ENCODE measurements around the gene LMO7. TPM values are rescaled to one million over a fixed set of nuclear protein-coding genes. Genes with fewer than 3 reads are reported as not detected.

The LMO7 gene
- total and polyA plus RNA-seq, 2 of the 8 experiments (the other 6 are each of a cell fraction or from before 2014, with no cell fraction given) = 8.1 to 28.3 TPM

DNA sequence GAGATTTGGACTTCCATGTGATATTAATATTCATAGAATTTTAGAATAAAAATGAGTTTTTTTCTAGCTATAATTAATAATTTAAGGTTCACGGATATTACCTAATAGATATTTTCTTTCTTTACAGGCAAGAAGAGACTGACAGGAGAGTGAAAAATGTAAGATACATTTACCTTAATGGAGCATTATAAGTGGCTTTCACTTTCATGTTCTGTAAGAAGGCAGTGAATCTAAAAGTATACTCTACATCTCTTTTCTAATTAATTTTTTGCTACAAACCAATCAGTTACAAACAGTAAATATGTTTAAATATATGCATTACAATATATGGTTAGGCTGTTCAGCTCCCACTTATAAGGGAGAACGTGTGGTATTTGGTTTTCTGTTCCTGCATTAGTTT is 159.1 kb downstream of the LMO7 start:
- H3K9ac ChIP-seq (replicated peaks in 1 of 4; ENCODE audit: extremely low read depth in 1 of 4, low read depth in 3 of 4, low read length in 3 of 4) = no peak overlapping the region
- no peaks in the 10 kb centered on the region for H3K23me2 ChIP-seq (ENCODE audit: low read depth, low read length)
- H3K79me2 ChIP-seq (ENCODE audit: control insufficient read depth in 1 of 2, insufficient read depth in 2 of 2, low read length in 2 of 2) = no peaks in the 10 kb centered on the region
- H3K56ac ChIP-seq (replicated peaks; ENCODE audit: insufficient read length, low read depth, low read length) = no peak overlapping the region
- no peak overlapping the region for H2BK5ac ChIP-seq (ENCODE audit: low read depth, low read length)
- no peak overlapping the region for H3K18ac ChIP-seq (ENCODE audit: extremely low read depth, low read length)
- H3K27ac ChIP-seq (ENCODE audit: low read depth, low read length) = no peak overlapping the region
- H3K4me2 ChIP-seq (ENCODE audit: insufficient read depth in 1 of 2, low read depth in 2 of 2, low read length in 2 of 2) = no peak overlapping the region
- H2BK15ac ChIP-seq (ENCODE audit: low read length) = no peak overlapping the region
- H4K8ac ChIP-seq (ENCODE audit: extremely low read depth, insufficient read depth, low read length) = no peak overlapping the region
- H2AK5ac ChIP-seq (ENCODE audit: low read depth, low read length) = no peak overlapping the region
- ChIA-PET CTCF (ENCODE audit: partially characterized antibody) (interaction anchor here (1.5 kb wide), 1 partner anchor 12 kb away, joined by 3 read pairs; no protein-coding TSS in a partner anchor), POLR2A (ENCODE audit: partially characterized antibody) (no interaction called here)
- H3K4ac ChIP-seq (replicated peaks; ENCODE audit: insufficient read length, low read depth, low read length) = no peak overlapping the region
- no peak overlapping the region for H2BK120ac ChIP-seq (replicated peaks; ENCODE audit: low read depth, low read length)
- FAIRE-seq (no peak), DNase-seq (ENCODE audit: low read depth in 1 of 2, low spot score in 2 of 2) (no peak)
- no peaks in the 10 kb centered on the region for H3K79me1 ChIP-seq (ENCODE audit: low read depth, low read length)
- H2BK12ac ChIP-seq (ENCODE audit: low read depth, low read length) = no peak overlapping the region
- H3K4me1 ChIP-seq (replicated peaks in 1 of 4; ENCODE audit: control insufficient read depth in 3 of 4, insufficient read depth in 4 of 4, low read length in 3 of 4) = peaks cover 0 to 3% (median 0%) of the 10 kb centered on the region in 4 experiments; a peak in 1 of 7 replicates
- 83% methylated on average over 2 of the region's 2 CpGs; no CpG with 5 or more reads in 1 of the 2 experiments for WGBS, 2 experiments (ENCODE audit: extremely low coverage in 1 of 2, insufficient coverage in 1 of 2, insufficient read length in 1 of 2, insufficient replicate concordance in 2 of 2, low coverage in 1 of 2, low lambda C conversion rate in 2 of 2, missing lambda C conversion rate in 1 of 2)
- H3K36me3 ChIP-seq (ENCODE audit: control insufficient read depth in 2 of 4, insufficient read depth in 4 of 4, low read length in 3 of 4) = no peaks in the 10 kb centered on the region
- no peaks in the 10 kb centered on the region for H3K27me3 ChIP-seq (replicated peaks in 1 of 4; ENCODE audit: control insufficient read depth in 3 of 4, extremely low read depth in 1 of 4, insufficient read depth in 3 of 4, low read length in 3 of 4)
- TF ChIP-seq CREB1 (IDR thresholded peaks at IDR 0.05) (no peak), JUND (IDR thresholded peaks at IDR 0.05; ENCODE audit: low read length) (no peak), RNF2 (IDR thresholded peaks at IDR 0.05; ENCODE audit: borderline replicate concordance, low read depth, low read length, missing control alignments, poor library complexity, severe bottlenecking) (no peak), SP1 (IDR thresholded peaks at IDR 0.05; ENCODE audit: low read depth, low read length) (no peak), SAP30 (IDR thresholded peaks at IDR 0.05; ENCODE audit: insufficient read depth, insufficient replicate concordance, low read length) (no peak), TBP (IDR thresholded peaks at IDR 0.05; ENCODE audit: low read depth, low read length) (no peak), SP4 (IDR thresholded peaks at IDR 0.05; ENCODE audit: low read length) (no peak), SIN3A (conservative IDR thresholded peaks at IDR 0.05 in 1 of 2, IDR thresholded peaks at IDR 0.05 in 1 of 2; ENCODE audit: low read depth in 1 of 2, low read length in 2 of 2) (no peak), BCL11A (IDR thresholded peaks at IDR 0.05; ENCODE audit: low read depth in 2 of 2, low read length in 2 of 2) (no peak), POU5F1 (IDR thresholded peaks at IDR 0.05; ENCODE audit: low read depth, low read length) (no peak)
- no peak overlapping the region for H4K91ac ChIP-seq (replicated peaks; ENCODE audit: insufficient read length, low read length)
- H4K5ac ChIP-seq (ENCODE audit: insufficient read length, low read depth, low read length) = no peak overlapping the region
- no peak overlapping the region for H2AFZ ChIP-seq (ENCODE audit: low read length)
- no peaks in the 10 kb centered on the region for H3K9me3 ChIP-seq (ENCODE audit: insufficient read depth in 2 of 2, low read depth in 1 of 2, low read length in 1 of 2)
- H2BK20ac ChIP-seq (ENCODE audit: low read length) = no peak overlapping the region
- no peaks in the 10 kb centered on the region for H4K20me1 ChIP-seq (replicated peaks in 1 of 2; ENCODE audit: control insufficient read depth in 1 of 2, insufficient read depth in 2 of 2, low read length in 2 of 2)
- no peak overlapping the region for H3K14ac ChIP-seq (ENCODE audit: insufficient read length)
- H3K23ac ChIP-seq (ENCODE audit: insufficient read length) = no peak overlapping the region
- H3K4me3 ChIP-seq (ENCODE audit: extremely low read depth in 1 of 4, insufficient read depth in 2 of 4, low read depth in 3 of 4, low read length in 4 of 4) = no peak overlapping the region
